ENCODE measurements around the gene AGMO.

DNA sequence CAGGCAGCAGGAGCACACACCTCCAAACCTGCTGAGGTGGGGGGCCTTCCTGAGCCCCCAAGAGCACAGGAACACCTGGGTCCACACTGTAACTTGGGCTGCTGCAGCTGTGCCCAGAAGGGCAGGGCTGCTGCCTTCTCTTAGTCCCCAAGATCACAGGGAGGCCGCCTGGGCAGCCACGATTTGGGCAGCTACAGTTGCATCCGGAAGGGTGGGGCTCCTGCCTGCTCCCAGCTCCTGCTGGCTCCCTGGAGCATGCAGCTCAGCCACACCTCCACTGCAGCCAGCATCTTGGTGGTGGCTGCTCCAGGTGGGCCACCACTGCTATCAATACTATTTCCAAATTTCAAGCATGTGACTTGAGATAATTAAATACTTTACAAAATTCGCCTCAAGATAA is 38.5 kb upstream of the AGMO start:
- TF ChIP-seq EP300 (IDR thresholded peaks at IDR 0.05) = no peak
- TF ChIP-seq, protein P1, sequence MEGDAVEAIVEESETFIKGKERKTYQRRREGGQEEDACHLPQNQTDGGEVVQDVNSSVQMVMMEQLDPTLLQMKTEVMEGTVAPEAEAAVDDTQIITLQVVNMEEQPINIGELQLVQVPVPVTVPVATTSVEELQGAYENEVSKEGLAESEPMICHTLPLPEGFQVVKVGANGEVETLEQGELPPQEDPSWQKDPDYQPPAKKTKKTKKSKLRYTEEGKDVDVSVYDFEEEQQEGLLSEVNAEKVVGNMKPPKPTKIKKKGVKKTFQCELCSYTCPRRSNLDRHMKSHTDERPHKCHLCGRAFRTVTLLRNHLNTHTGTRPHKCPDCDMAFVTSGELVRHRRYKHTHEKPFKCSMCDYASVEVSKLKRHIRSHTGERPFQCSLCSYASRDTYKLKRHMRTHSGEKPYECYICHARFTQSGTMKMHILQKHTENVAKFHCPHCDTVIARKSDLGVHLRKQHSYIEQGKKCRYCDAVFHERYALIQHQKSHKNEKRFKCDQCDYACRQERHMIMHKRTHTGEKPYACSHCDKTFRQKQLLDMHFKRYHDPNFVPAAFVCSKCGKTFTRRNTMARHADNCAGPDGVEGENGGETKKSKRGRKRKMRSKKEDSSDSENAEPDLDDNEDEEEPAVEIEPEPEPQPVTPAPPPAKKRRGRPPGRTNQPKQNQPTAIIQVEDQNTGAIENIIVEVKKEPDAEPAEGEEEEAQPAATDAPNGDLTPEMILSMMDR (IDR thresholded peaks at IDR 0.05) = no peak
- no peak for TF ChIP-seq KDM1A (IDR thresholded peaks at IDR 0.05; ENCODE audit: low read depth)
- TF ChIP-seq, protein P2, sequence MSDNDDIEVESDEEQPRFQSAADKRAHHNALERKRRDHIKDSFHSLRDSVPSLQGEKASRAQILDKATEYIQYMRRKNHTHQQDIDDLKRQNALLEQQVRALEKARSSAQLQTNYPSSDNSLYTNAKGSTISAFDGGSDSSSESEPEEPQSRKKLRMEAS (IDR thresholded peaks at IDR 0.05) = no peak
- no peak for TF ChIP-seq RAD21 (conservative IDR thresholded peaks at IDR 0.05 in 1 of 2, IDR thresholded peaks at IDR 0.05 in 1 of 2)
- TF ChIP-seq RFX5 (IDR thresholded peaks at IDR 0.05) = no peak
- no peak for TF ChIP-seq RNF2 (IDR thresholded peaks at IDR 0.05; ENCODE audit: borderline replicate concordance, low read depth)
- no peak for TF ChIP-seq NR3C1 (IDR thresholded peaks at IDR 0.05)
